ENCODE data around the gene ZFP57.

DNA sequence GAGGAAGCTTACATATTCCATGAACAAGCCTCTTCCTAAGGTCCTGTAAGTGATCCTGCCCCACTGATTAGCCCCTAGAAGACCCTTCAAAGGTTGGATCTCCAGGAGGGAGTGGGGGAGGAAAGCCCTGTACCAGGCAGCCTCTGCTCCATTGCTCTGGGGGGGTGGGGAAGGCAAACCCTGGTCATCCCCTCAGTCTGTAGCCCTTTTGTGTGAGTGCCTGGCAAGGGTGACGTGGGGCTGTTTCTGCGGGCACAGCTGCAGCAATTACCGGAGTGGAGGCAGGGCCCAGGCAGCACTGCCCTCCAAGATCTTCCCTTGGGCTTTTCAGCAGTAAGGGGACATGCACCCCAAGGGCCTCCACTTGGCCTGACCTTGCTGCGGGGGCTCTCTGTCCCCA is 24.2 kb downstream of the ZFP57 start, which contains the start of gene MOG:
- TF ChIP-seq, protein P1, sequence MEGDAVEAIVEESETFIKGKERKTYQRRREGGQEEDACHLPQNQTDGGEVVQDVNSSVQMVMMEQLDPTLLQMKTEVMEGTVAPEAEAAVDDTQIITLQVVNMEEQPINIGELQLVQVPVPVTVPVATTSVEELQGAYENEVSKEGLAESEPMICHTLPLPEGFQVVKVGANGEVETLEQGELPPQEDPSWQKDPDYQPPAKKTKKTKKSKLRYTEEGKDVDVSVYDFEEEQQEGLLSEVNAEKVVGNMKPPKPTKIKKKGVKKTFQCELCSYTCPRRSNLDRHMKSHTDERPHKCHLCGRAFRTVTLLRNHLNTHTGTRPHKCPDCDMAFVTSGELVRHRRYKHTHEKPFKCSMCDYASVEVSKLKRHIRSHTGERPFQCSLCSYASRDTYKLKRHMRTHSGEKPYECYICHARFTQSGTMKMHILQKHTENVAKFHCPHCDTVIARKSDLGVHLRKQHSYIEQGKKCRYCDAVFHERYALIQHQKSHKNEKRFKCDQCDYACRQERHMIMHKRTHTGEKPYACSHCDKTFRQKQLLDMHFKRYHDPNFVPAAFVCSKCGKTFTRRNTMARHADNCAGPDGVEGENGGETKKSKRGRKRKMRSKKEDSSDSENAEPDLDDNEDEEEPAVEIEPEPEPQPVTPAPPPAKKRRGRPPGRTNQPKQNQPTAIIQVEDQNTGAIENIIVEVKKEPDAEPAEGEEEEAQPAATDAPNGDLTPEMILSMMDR (IDR thresholded peaks at IDR 0.05): no peak
- TF ChIP-seq POLR2AphosphoS5 (IDR thresholded peaks at IDR 0.05) (no peak), POLR2A (IDR thresholded peaks at IDR 0.05) (no peak)

All from suprapubic skin (tissue), 4 donors.